KMS-11 (cell line): ENCODE results near the gene ATP10B.

Experiments
- H2AFZ ChIP-seq: fragments of 200-600 bp; sonication (generic); 2 replicates; pipeline ENCODE4 v1.6.1; 2016; ENCODE audit warnings: antibody characterized with exemption, mixed run types, low read depth
- H3K27ac ChIP-seq: fragments of 200-600 bp; sonication (generic); 2 replicates; pipeline ENCODE4 v1.6.1; 2016; ENCODE audit warnings: mild to moderate bottlenecking, mixed run types
- H3K27me3 ChIP-seq: fragments of 200-600 bp; sonication (generic); 2 replicates; pipeline ENCODE4 v1.6.1; 2017; ENCODE audit warnings: mild to moderate bottlenecking, low read depth, mixed run types, moderate library complexity; ENCODE audit not compliant: insufficient read depth
- H3K36me3 ChIP-seq: fragments of 200-600 bp; sonication (generic); 2 replicates; pipeline ENCODE4 v1.6.1; 2017; ENCODE audit warnings: mild to moderate bottlenecking, mixed run types; ENCODE audit not compliant: insufficient read depth
- H3K4me1 ChIP-seq: fragments of 200-600 bp; sonication (generic); 2 replicates; pipeline ENCODE4 v1.6.1; 2016; ENCODE audit warnings: mild to moderate bottlenecking, low read depth, mixed run types; ENCODE audit not compliant: poor library complexity, severe bottlenecking
- H3K4me2 ChIP-seq: fragments of 200-600 bp; sonication (generic); 2 replicates; pipeline ENCODE4 v1.7.0; 2016; ENCODE audit warnings: mild to moderate bottlenecking, mixed run types
- H3K4me3 ChIP-seq: fragments of 200-600 bp; sonication (generic); IDR thresholded peaks from 2 replicates; pipeline ENCODE4 v1.6.1; 2017; ENCODE audit warnings: low read depth, low read length, mixed read lengths; ENCODE audit not compliant: insufficient read depth
- H3K79me2 ChIP-seq: fragments of 200-600 bp; sonication (generic); 2 replicates; pipeline ENCODE4 v1.6.1; 2016; ENCODE audit warnings: low read depth, mixed run types; ENCODE audit not compliant: insufficient read depth
- H3K9ac ChIP-seq: fragments of 200-600 bp; sonication (generic); 2 replicates; pipeline ENCODE4 v1.6.1; 2016; ENCODE audit warnings: mild to moderate bottlenecking, mixed run types
- H4K20me1 ChIP-seq: fragments of 200-600 bp; sonication (generic); 2 replicates; pipeline ENCODE4 v1.6.1; 2016; ENCODE audit warnings: mild to moderate bottlenecking, mixed run types; ENCODE audit not compliant: insufficient read depth
- CTCF ChIP-seq: fragments of 200-600 bp; sonication (generic); conservative IDR thresholded peaks from 2 replicates; pipeline ENCODE4 v1.6.1; 2017; ENCODE audit warnings: low read depth, mild to moderate bottlenecking, antibody characterized with exemption, low read length, moderate library complexity, mixed read lengths

The ATP10B gene

GRCh38 chr5:160567031-160567705 is 284.8 kb downstream of the ATP10B start:
- no peaks in the 10 kb centered on the region for H3K79me2 ChIP-seq
- no peaks in the 10 kb centered on the region for H4K20me1 ChIP-seq
- no peak overlapping the region for H3K4me3 ChIP-seq
- no peaks in the 10 kb centered on the region for H3K4me1 ChIP-seq
- H3K4me2 ChIP-seq, result no peak overlapping the region
- no peak overlapping the region for H3K27ac ChIP-seq
- TF ChIP-seq CTCF, result no peak
- H3K27me3 ChIP-seq, result no peaks in the 10 kb centered on the region
- H3K9ac ChIP-seq, result no peak overlapping the region
- no peaks in the 10 kb centered on the region for H3K36me3 ChIP-seq
- no peak overlapping the region for H2AFZ ChIP-seq

GRCh38 chr5:160565376-160565775 is 286.6 kb downstream of the ATP10B start:
- Histone ChIP-seq H3K4me2 (no peak overlapping the region), H3K27me3 (no peaks in the 10 kb centered on the region), H3K36me3 (no peaks in the 10 kb centered on the region), H2AFZ (no peak overlapping the region), H4K20me1 (no peaks in the 10 kb centered on the region), H3K27ac (no peak overlapping the region), H3K4me3 (no peak overlapping the region), H3K4me1 (no peaks in the 10 kb centered on the region), H3K79me2 (no peaks in the 10 kb centered on the region), H3K9ac (no peak overlapping the region)
- TF ChIP-seq CTCF, result no peak

DNA sequence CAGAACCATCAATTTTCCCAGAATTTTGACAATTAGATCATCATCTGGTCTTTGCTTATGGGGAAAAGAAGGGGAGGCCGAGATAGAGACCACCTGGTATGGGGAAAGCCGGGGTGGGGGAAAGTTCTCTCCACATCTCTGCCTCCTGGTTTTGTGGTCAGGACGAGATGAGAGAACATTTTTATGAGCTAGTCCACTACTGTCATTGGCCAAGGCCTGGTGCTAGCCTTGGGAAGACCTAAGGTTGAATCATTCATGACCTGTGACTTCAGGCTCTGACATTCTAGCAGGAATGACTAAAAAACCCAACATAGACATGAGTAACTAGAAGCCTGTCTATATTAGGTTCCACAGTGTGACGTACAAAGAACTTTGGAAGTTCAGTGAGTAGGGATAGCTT is 295.2 kb downstream of the ATP10B start:
- H3K4me1 ChIP-seq, result no peaks in the 10 kb centered on the region
- H3K27ac ChIP-seq, result no peak overlapping the region
- H3K9ac ChIP-seq, result no peak overlapping the region

DNA sequence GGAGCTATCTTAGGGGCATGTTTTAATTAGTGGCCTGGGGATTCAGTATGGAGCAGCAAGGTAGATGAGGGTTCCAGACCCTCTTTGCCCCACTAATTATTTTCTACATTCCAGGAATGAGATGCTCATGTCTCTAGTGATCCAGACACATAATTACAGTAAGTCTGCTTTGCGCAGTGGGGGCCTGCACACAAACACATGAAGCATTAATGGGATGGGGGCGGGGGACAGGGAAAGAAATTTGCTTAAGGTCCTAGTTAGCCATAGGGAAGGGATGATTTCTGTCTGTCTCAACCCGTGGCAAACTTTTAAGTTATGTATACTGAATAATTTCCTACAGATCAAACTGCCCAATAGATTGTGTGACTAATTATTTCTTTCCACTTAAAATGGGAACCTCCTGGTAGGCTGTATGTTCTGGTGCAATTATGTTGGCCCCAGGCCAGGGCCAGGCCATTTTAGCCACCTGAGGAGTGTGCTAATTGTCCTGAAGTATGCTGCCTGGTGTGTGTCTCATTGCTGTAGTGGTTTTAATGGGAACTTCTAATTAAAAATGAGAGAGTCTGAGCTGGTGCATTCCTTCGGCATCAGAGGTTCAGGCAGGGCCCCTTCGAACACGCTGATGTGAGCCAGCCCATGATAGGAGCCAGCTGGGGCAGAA is 295.9 kb downstream of the ATP10B start:
- Histone ChIP-seq H2AFZ (no peak overlapping the region), H3K9ac (no peak overlapping the region), H3K27ac (no peak overlapping the region), H4K20me1 (no peaks in the 10 kb centered on the region), H3K27me3 (no peaks in the 10 kb centered on the region), H3K36me3 (no peaks in the 10 kb centered on the region), H3K4me2 (no peak overlapping the region), H3K4me3 (no peak overlapping the region), H3K79me2 (no peaks in the 10 kb centered on the region), H3K4me1 (no peaks in the 10 kb centered on the region)
- TF ChIP-seq CTCF, result no peak

More for the DNA sequence above, 295.2 kb downstream of the ATP10B start:
- no peaks in the 10 kb centered on the region for H4K20me1 ChIP-seq
- no peaks in the 10 kb centered on the region for H3K27me3 ChIP-seq
- H3K79me2 ChIP-seq, result no peaks in the 10 kb centered on the region
- no peak overlapping the region for H3K4me3 ChIP-seq
- H2AFZ ChIP-seq, result no peak overlapping the region
- TF ChIP-seq CTCF, result no peak
- no peak overlapping the region for H3K4me2 ChIP-seq
- H3K36me3 ChIP-seq, result no peaks in the 10 kb centered on the region
